Upper lobe of left lung (tissue), 4 donors: ENCODE results near the gene POU2F3.

Experiments
- EP300 ChIP-seq, 4 donors: sonication (generic); formaldehyde crosslinking; IDR thresholded peaks; one replicate each; pipeline ENCODE4 v1.5.1; 2017; ENCODE audit warnings: antibody characterized with exemption in 4 of 4, control low read depth in 2 of 4
- POLR2A ChIP-seq, 4 donors: fragments of 450-650 bp; IDR thresholded peaks; one replicate each; pipeline ENCODE4 v1.5.1; 2016 to 2017; ENCODE audit warnings: antibody characterized with exemption in 4 of 4, mild to moderate bottlenecking in 2 of 4
- POLR2AphosphoS5 ChIP-seq, 2 donors: sonication (generic); formaldehyde crosslinking; IDR thresholded peaks; one replicate each; pipeline ENCODE4 v1.5.1; 2017; ENCODE audit warnings: antibody characterized with exemption in 2 of 2
- TF ChIP-seq, protein P1 (sequence below), 6 experiments: fragments of 450-650 bp in 4 of 6; fragments of 200-600 bp in 2 of 6; sonication (generic) in 2 of 6; IDR thresholded peaks; one replicate each; pipeline ENCODE4 v1.5.1; 2016 to 2019; ENCODE audit warnings: antibody characterized with exemption in 6 of 6

- TF ChIP-seq POLR2A (IDR thresholded peaks at IDR 0.05), result no peak
- no peak for TF ChIP-seq POLR2AphosphoS5 (IDR thresholded peaks at IDR 0.05)
- TF ChIP-seq, protein P1, sequence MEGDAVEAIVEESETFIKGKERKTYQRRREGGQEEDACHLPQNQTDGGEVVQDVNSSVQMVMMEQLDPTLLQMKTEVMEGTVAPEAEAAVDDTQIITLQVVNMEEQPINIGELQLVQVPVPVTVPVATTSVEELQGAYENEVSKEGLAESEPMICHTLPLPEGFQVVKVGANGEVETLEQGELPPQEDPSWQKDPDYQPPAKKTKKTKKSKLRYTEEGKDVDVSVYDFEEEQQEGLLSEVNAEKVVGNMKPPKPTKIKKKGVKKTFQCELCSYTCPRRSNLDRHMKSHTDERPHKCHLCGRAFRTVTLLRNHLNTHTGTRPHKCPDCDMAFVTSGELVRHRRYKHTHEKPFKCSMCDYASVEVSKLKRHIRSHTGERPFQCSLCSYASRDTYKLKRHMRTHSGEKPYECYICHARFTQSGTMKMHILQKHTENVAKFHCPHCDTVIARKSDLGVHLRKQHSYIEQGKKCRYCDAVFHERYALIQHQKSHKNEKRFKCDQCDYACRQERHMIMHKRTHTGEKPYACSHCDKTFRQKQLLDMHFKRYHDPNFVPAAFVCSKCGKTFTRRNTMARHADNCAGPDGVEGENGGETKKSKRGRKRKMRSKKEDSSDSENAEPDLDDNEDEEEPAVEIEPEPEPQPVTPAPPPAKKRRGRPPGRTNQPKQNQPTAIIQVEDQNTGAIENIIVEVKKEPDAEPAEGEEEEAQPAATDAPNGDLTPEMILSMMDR (IDR thresholded peaks at IDR 0.05), result no peak
- TF ChIP-seq EP300 (IDR thresholded peaks at IDR 0.05), result no peak
These were observed 48.9 kb upstream of the POU2F3 start for GRCh38 chr11:120191058-120191457.
